GM15510 (cell line): ENCODE data around the gene HOXB1.

Experiments
- POLR2A ChIP-seq: IDR thresholded peaks from 3 replicates; pipeline ENCODE4 v1.6.1; 2011; ENCODE audit warnings: borderline replicate concordance; ENCODE audit not compliant: insufficient read length; ENCODE audit errors: extremely low read depth

The HOXB1 gene

DNA sequence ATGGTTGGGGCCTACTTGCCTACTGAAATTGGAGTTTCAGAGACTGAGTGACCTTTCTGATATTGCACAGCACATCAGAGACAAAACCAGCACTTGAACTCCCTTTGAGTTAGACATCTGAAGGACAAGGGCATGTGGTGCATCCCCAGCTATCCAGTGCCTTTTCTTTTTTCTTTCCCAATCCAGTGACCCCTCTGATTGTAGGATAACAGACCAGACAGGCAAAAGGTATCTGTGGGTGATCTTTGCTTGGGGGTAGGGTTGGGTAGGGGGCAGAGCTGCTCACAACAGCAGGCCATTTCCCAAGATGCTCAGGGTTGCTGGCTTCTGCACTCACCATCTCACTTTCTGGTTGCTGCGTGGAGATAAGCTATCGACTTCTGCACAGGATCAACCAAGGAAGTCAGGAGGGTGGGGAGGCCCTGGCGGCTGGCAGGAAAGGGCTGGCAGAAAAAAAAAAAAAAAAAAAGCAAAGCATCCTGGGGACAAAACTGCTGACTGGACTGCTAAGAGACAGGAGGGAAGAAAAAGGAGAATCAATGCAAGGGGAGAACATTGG, 42.2 kb downstream of the HOXB1 start:
- TF ChIP-seq POLR2A = no peak

DNA sequence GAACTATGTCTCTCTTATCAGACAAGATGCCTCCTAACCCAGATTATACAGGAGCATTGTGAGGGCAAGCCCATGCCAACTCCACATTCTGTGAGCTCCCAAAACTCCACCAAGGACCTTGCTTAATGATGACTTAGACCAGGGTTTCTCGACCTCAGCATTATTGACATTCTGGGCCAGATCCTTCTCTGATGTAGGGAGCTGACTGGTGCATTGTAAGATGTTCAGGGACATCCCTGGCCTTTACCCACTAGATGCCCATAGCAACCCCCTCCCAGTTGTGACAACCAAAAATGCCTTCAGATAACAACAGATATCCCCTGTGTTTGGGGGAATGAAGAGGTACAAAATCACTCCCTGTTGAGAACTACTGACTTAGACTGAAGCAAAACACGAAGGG, 43.6 kb downstream of the HOXB1 start:
- no peak for TF ChIP-seq POLR2A

- TF ChIP-seq POLR2A = no peak
Measured at GRCh38 chr17:48486557-48486956, 44.3 kb downstream of the HOXB1 start.

- TF ChIP-seq POLR2A = no peak
Measured at GRCh38 chr17:48484850-48485249, 46.0 kb downstream of the HOXB1 start.

DNA sequence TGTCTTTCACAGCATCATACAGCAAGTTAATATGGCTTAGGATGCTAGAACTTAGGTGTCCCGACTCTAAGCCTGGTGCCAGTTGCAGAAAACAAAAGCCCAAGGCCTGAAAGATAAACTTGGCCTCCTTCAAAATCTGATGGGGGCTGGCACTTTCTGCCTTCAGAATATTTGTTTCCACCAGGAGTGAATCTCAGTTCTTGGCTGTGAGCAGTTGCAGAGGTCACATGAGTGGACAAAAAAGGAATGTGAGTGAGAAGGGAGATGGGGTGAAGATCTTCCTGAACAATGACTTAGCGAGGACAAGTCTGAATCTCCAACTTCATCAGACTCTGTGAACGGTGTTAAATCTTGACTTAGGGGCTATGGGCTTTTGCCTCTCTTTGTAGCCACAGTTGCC, 46.6 kb downstream of the HOXB1 start:
- TF ChIP-seq POLR2A = no peak

GRCh38 chr17:48483471-48484131, 47.2 kb downstream of the HOXB1 start:
- no peak for TF ChIP-seq POLR2A

GRCh38 chr17:48483004-48483403, 47.8 kb downstream of the HOXB1 start:
- TF ChIP-seq POLR2A = no peak

DNA sequence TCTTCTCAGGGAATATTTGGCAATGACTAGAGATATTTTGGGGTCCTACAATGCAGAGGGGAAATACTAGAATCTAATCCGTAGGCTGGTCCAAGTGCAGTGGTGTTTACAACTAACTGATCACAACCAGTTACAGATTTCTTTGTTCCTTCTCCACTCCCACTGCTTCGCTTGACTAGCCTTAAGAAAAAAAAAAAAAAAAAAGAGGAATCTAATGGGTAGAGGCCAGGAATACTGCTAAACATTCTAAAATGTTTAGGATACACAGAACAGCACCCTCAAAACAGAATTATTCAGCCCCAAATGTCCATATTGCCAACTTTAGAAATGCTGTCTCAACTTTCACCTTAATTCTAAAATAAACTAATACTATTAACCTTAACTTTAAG, 51.8 kb downstream of the HOXB1 start:
- TF ChIP-seq POLR2A = no peak
